Measurements from ENCODE around the gene DBN1. TPM values are rescaled to one million over a fixed set of nuclear protein-coding genes. Genes with fewer than 3 reads are reported as not detected.

The DBN1 gene
- total RNA-seq, 1 donor from 2014 or later = 13.1 TPM

- H3K36me3 Mint-ChIP-seq (ENCODE audit: low read depth) = no peaks in the 10 kb centered on the region
- H3K27me3 Mint-ChIP-seq (ENCODE audit: insufficient read depth) = peaks cover 16% of the 10 kb centered on the region
- no peak for DNase-seq (ENCODE audit: low spot score)
- no peak overlapping the region for H3K27ac Mint-ChIP-seq
- no peaks in the 10 kb centered on the region for H3K9me3 Mint-ChIP-seq
- intact Hi-C loops (cut with micrococcal nuclease) = loop anchor here (1.0 to 2.0 kb wide), 4 partner anchors 99 to 387 kb away; no protein-coding TSS in a partner anchor
- no peak overlapping the region for H3K4me3 Mint-ChIP-seq
- peaks cover 17% of the 10 kb centered on the region for H3K4me1 Mint-ChIP-seq (ENCODE audit: low read depth)
Measured at GRCh38 chr5:177501874-177502678, 28.6 kb upstream of the DBN1 start.

GRCh38 chr5:177500685-177501522 is 27.5 kb upstream of the DBN1 start:
- Mint-ChIP-seq H3K27ac (no peak overlapping the region), H3K27me3 (ENCODE audit: insufficient read depth) (peaks cover 16% of the 10 kb centered on the region), H3K36me3 (ENCODE audit: low read depth) (no peaks in the 10 kb centered on the region), H3K4me1 (ENCODE audit: low read depth) (peaks cover 22% of the 10 kb centered on the region), H3K9me3 (no peaks in the 10 kb centered on the region), H3K4me3 (no peak overlapping the region)
- intact Hi-C loops (cut with micrococcal nuclease) = loop anchor here (1.0 to 2.0 kb wide), 4 partner anchors 98 to 386 kb away; no protein-coding TSS in a partner anchor
- DNase-seq (ENCODE audit: low spot score) = peak; percentile 67

GRCh38 chr5:177499842-177500241 is 26.4 kb upstream of the DBN1 start:
- peaks cover 16% of the 10 kb centered on the region for H3K27me3 Mint-ChIP-seq (ENCODE audit: insufficient read depth)
- DNase-seq (ENCODE audit: low spot score) = no peak
- intact Hi-C loops (cut with micrococcal nuclease) = loop anchor here (2.0 to 5.0 kb wide), 2 partner anchors 368 to 385 kb away; partner anchors contain the start of gene NSD1
- H3K27ac Mint-ChIP-seq = no peak overlapping the region
- peaks cover 25% of the 10 kb centered on the region for H3K4me1 Mint-ChIP-seq (ENCODE audit: low read depth)
- H3K36me3 Mint-ChIP-seq (ENCODE audit: low read depth) = no peaks in the 10 kb centered on the region
- H3K4me3 Mint-ChIP-seq = peak overlapping the region; percentile 6
- H3K9me3 Mint-ChIP-seq = no peaks in the 10 kb centered on the region

GRCh38 chr5:177498013-177498787 is 24.8 kb upstream of the DBN1 start:
- Mint-ChIP-seq H3K9me3 (no peaks in the 10 kb centered on the region), H3K4me1 (ENCODE audit: low read depth) (peaks cover 35% of the 10 kb centered on the region), H3K4me3 (peak overlapping the region; percentile 78), H3K27ac (peak overlapping the region; percentile 83), H3K27me3 (ENCODE audit: insufficient read depth) (peaks cover 16% of the 10 kb centered on the region), H3K36me3 (ENCODE audit: low read depth) (no peaks in the 10 kb centered on the region)
- intact Hi-C loops (cut with micrococcal nuclease) = loop anchor here (5.0 kb wide), 1 partner anchor 366 kb away; the partner anchor contains the start of gene NSD1
- no peak for DNase-seq (ENCODE audit: low spot score)

- peak within 1 kb of the TSS; percentile 78 for H3K4me3 Mint-ChIP-seq
- intact Hi-C loops (cut with micrococcal nuclease) = loop anchor here (1.0 to 5.0 kb wide), 13 partner anchors 19 to 960 kb away; partner anchors contain the start of genes FAM193B, FGFR4, GRK6 and NSD1
- peak within 1 kb of the TSS; percentile 83 for H3K27ac Mint-ChIP-seq
- DNase-seq (ENCODE audit: low spot score) = peak; percentile 92
- no peaks in the 10 kb centered on the region for H3K9me3 Mint-ChIP-seq
- H3K27me3 Mint-ChIP-seq (ENCODE audit: insufficient read depth) = peaks cover 16% of the 10 kb centered on the region
- H3K4me1 Mint-ChIP-seq (ENCODE audit: low read depth) = peaks cover 43% of the 10 kb centered on the region
- peaks cover 6% of the 10 kb centered on the region for H3K36me3 Mint-ChIP-seq (ENCODE audit: low read depth)
Measured at GRCh38 chr5:177497292-177498012, 24.0 kb upstream of the DBN1 start, which contains the start of gene PDLIM7. Gene PDLIM7, minus strand, starts transcription at chr5:177497604. Its CDS starts 1,092 bp downstream, at chr5:177496512.

GRCh38 chr5:177496727-177497291 is 23.4 kb upstream of the DBN1 start:
- intact Hi-C loops (cut with micrococcal nuclease) = loop anchor here (1.0 to 5.0 kb wide), 13 partner anchors 18 to 960 kb away; partner anchors contain the start of genes FAM193B, FGFR4, GRK6 and NSD1
- peaks cover 16% of the 10 kb centered on the region for H3K27me3 Mint-ChIP-seq (ENCODE audit: insufficient read depth)
- peak overlapping the region; percentile 75 for H3K4me3 Mint-ChIP-seq
- no peaks in the 10 kb centered on the region for H3K9me3 Mint-ChIP-seq
- peaks cover 6% of the 10 kb centered on the region for H3K36me3 Mint-ChIP-seq (ENCODE audit: low read depth)
- no peak overlapping the region for H3K27ac Mint-ChIP-seq
- no peak for DNase-seq (ENCODE audit: low spot score)
- H3K4me1 Mint-ChIP-seq (ENCODE audit: low read depth) = peaks cover 43% of the 10 kb centered on the region

GRCh38 chr5:177496070-177496726 is 22.8 kb upstream of the DBN1 start:
- Mint-ChIP-seq H3K4me3 (peak overlapping the region; percentile 75), H3K9me3 (no peaks in the 10 kb centered on the region), H3K4me1 (ENCODE audit: low read depth) (peaks cover 43% of the 10 kb centered on the region), H3K27me3 (ENCODE audit: insufficient read depth) (peaks cover 16% of the 10 kb centered on the region), H3K36me3 (ENCODE audit: low read depth) (peaks cover 8% of the 10 kb centered on the region), H3K27ac (peak overlapping the region; percentile 67)
- intact Hi-C loops (cut with micrococcal nuclease) = loop anchor here (2.0 to 5.0 kb wide), 3 partner anchors 17 to 409 kb away; partner anchors contain the start of genes FGFR4 and NSD1
- no peak for DNase-seq (ENCODE audit: low spot score)

GRCh38 chr5:177495243-177496060 is 22.0 kb upstream of the DBN1 start:
- Mint-ChIP-seq H3K36me3 (ENCODE audit: low read depth) (peaks cover 13% of the 10 kb centered on the region), H3K4me1 (ENCODE audit: low read depth) (peaks cover 39% of the 10 kb centered on the region), H3K27me3 (ENCODE audit: insufficient read depth) (peaks cover 13% of the 10 kb centered on the region), H3K9me3 (no peaks in the 10 kb centered on the region), H3K27ac (no peak overlapping the region), H3K4me3 (peak overlapping the region; percentile 75)
- DNase-seq (ENCODE audit: low spot score) = no peak
- intact Hi-C loops (cut with micrococcal nuclease) = loop anchor here (2.0 to 5.0 kb wide), 3 partner anchors 17 to 409 kb away; partner anchors contain the start of genes FGFR4 and NSD1

GRCh38 chr5:177494346-177495195 is 21.1 kb upstream of the DBN1 start:
- H3K27ac Mint-ChIP-seq = peak overlapping the region; percentile 79
- H3K27me3 Mint-ChIP-seq (ENCODE audit: insufficient read depth) = peaks cover 8% of the 10 kb centered on the region
- peaks cover 39% of the 10 kb centered on the region for H3K4me1 Mint-ChIP-seq (ENCODE audit: low read depth)
- peaks cover 18% of the 10 kb centered on the region for H3K36me3 Mint-ChIP-seq (ENCODE audit: low read depth)
- peak overlapping the region; percentile 47 for H3K4me3 Mint-ChIP-seq
- no peak for DNase-seq (ENCODE audit: low spot score)
- no peaks in the 10 kb centered on the region for H3K9me3 Mint-ChIP-seq
- intact Hi-C loops (cut with micrococcal nuclease) = loop anchor here (5.0 kb wide), 1 partner anchor 362 kb away; the partner anchor contains the start of gene NSD1

Data from activated T-helper 1 cell treated with anti-CD3 and anti-CD28 coated beads, Interleukin-12 subunit alpha, Interleukin-12 subunit beta, Interleukin-2, Interleukin-4 antibody, amounts not matched to agents 30 ng/mL and 10 ng/mL and 1 ng/mL, durations not matched to agents 14 hours and 24 hours and 36 hours (primary cell).